ENCODE measurements around the gene OTOG. TPM values are rescaled to one million over a fixed set of nuclear protein-coding genes. Genes with fewer than 3 reads are reported as not detected.

The OTOG gene
- total and polyA plus RNA-seq, 2 of the 8 experiments (the other 6 are each of a cell fraction or from before 2014, with no cell fraction given) = 0.41 to 1.5 TPM

- ChIA-PET POLR2A (ENCODE audit: partially characterized antibody) (no interaction called here), CTCF (ENCODE audit: partially characterized antibody) (interaction anchor here (1.0 to 12.8 kb wide), 12 partner anchors 8 to 382 kb away, joined by 3 to 165 read pairs (median 4); partner anchors contain the start of genes KCNC1 and MYOD1)
- no peak overlapping the region for H4K5ac ChIP-seq (ENCODE audit: insufficient read length, low read depth, low read length)
- H3K23ac ChIP-seq (ENCODE audit: insufficient read length) = no peak overlapping the region
- no peak overlapping the region for H2BK20ac ChIP-seq (ENCODE audit: low read length)
- H2BK120ac ChIP-seq (replicated peaks; ENCODE audit: low read depth, low read length) = no peak overlapping the region
- peak in 1 of 2 experiments; percentile 33 for DNase-seq (ENCODE audit: low read depth in 1 of 2, low spot score in 2 of 2)
- H4K20me1 ChIP-seq (replicated peaks in 1 of 2; ENCODE audit: control insufficient read depth in 1 of 2, insufficient read depth in 2 of 2, low read length in 2 of 2) = peaks cover 0 to 2% of the 10 kb centered on the region in 2 experiments
- H3K27ac ChIP-seq (ENCODE audit: low read depth, low read length) = no peak overlapping the region
- no peak overlapping the region for H3K14ac ChIP-seq (ENCODE audit: insufficient read length)
- H2AFZ ChIP-seq (ENCODE audit: low read length) = no peak overlapping the region
- no peak overlapping the region for H3K4ac ChIP-seq (replicated peaks; ENCODE audit: insufficient read length, low read depth, low read length)
- no peak overlapping the region for H3K18ac ChIP-seq (ENCODE audit: extremely low read depth, low read length)
- H3K27me3 ChIP-seq (replicated peaks in 1 of 4; ENCODE audit: control insufficient read depth in 3 of 4, extremely low read depth in 1 of 4, insufficient read depth in 3 of 4, low read length in 3 of 4) = peaks cover 0 to 10% (median 4%) of the 10 kb centered on the region in 4 experiments; a peak in 2 of 7 replicates
- H3K9ac ChIP-seq (replicated peaks in 1 of 4; ENCODE audit: extremely low read depth in 1 of 4, low read depth in 3 of 4, low read length in 3 of 4) = no peak overlapping the region
- no peak overlapping the region; the same call in 1 of the 2 replicates for H4K8ac ChIP-seq (ENCODE audit: extremely low read depth, insufficient read depth, low read length)
- no peak for FAIRE-seq
- H3K36me3 ChIP-seq (ENCODE audit: control insufficient read depth in 2 of 4, insufficient read depth in 4 of 4, low read length in 3 of 4) = no peaks in the 10 kb centered on the region
- H3K4me1 ChIP-seq (replicated peaks in 1 of 4; ENCODE audit: control insufficient read depth in 3 of 4, insufficient read depth in 4 of 4, low read length in 3 of 4) = peaks cover 0 to 4% (median 2%) of the 10 kb centered on the region in 4 experiments; a peak in 3 of 7 replicates
- 0 out of 2 replicates have a peak overlapping the region, but pooled peaks have one; percentile 29 for H2BK15ac ChIP-seq (ENCODE audit: low read length)
- H3K4me2 ChIP-seq (ENCODE audit: insufficient read depth in 1 of 2, low read depth in 2 of 2, low read length in 2 of 2) = no peak overlapping the region
- H3K56ac ChIP-seq (replicated peaks; ENCODE audit: insufficient read length, low read depth, low read length) = no peak overlapping the region
- H3K79me2 ChIP-seq (ENCODE audit: control insufficient read depth in 1 of 2, insufficient read depth in 2 of 2, low read length in 2 of 2) = no peaks in the 10 kb centered on the region
- H2AK5ac ChIP-seq (ENCODE audit: low read depth, low read length) = no peak overlapping the region
- 0 out of 4 replicates have a peak, but pooled peaks cover 0 to 6% of the 10 kb centered on the region in 2 experiments for H3K9me3 ChIP-seq (ENCODE audit: insufficient read depth in 2 of 2, low read depth in 1 of 2, low read length in 1 of 2)
- no peak overlapping the region for H2BK12ac ChIP-seq (ENCODE audit: low read depth, low read length)
- H4K91ac ChIP-seq (replicated peaks; ENCODE audit: insufficient read length, low read length) = no peak overlapping the region
- no peak overlapping the region for H3K4me3 ChIP-seq (ENCODE audit: extremely low read depth in 1 of 4, insufficient read depth in 2 of 4, low read depth in 3 of 4, low read length in 4 of 4)
- H3K23me2 ChIP-seq (ENCODE audit: low read depth, low read length) = no peaks in the 10 kb centered on the region
- H3K79me1 ChIP-seq (ENCODE audit: low read depth, low read length) = no peaks in the 10 kb centered on the region
- no peak overlapping the region for H2BK5ac ChIP-seq (ENCODE audit: low read depth, low read length)
- WGBS, 2 experiments (ENCODE audit: extremely low coverage in 1 of 2, insufficient coverage in 1 of 2, insufficient read length in 1 of 2, insufficient replicate concordance in 2 of 2, low coverage in 1 of 2, low lambda C conversion rate in 2 of 2, missing lambda C conversion rate in 1 of 2) = 93% methylated on average over 1 of the region's 1 CpG; no CpG with 5 or more reads in 1 of the 2 experiments
- TF ChIP-seq PHF8 (conservative IDR thresholded peaks at IDR 0.05; ENCODE audit: low read depth, low read length) (no peak), JUN (IDR thresholded peaks at IDR 0.05; ENCODE audit: low read depth, low read length) (no peak), RNF2 (IDR thresholded peaks at IDR 0.05; ENCODE audit: borderline replicate concordance, low read depth, low read length, missing control alignments, poor library complexity, severe bottlenecking) (no peak), HDAC2 (IDR thresholded peaks at IDR 0.05; ENCODE audit: borderline replicate concordance in 1 of 2, low read depth in 2 of 2, low read length in 2 of 2) (no peak), RBBP5 (IDR thresholded peaks at IDR 0.05; ENCODE audit: borderline replicate concordance, low read depth, low read length) (no peak), RAD21 (IDR thresholded peaks at IDR 0.05 in 1 of 2, conservative IDR thresholded peaks at IDR 0.05 in 1 of 2; ENCODE audit: low read depth in 2 of 2, low read length in 2 of 2) (no peak), MAX (IDR thresholded peaks at IDR 0.05) (no peak), CHD2 (IDR thresholded peaks at IDR 0.05; ENCODE audit: low read length) (no peak), SIRT6 (IDR thresholded peaks at IDR 0.05; ENCODE audit: low read length) (no peak), FOSL1 (IDR thresholded peaks at IDR 0.05; ENCODE audit: insufficient read depth, low read depth, low read length) (no peak), SP2 (IDR thresholded peaks at IDR 0.05; ENCODE audit: low read length) (no peak), SIX5 (IDR thresholded peaks at IDR 0.05; ENCODE audit: low read depth, low read length) (no peak), YY1 (IDR thresholded peaks at IDR 0.05; ENCODE audit: low read depth, low read length) (no peak)
Observed at GRCh38 chr11:17596310-17596669, 49.2 kb downstream of the OTOG start.
